ENCODE measurements around the gene STEAP4.
"Not testable (repeated sequence)": the region's sequence is repeated elsewhere in the genome, so short reads cannot be mapped to it uniquely, and the experiment has no call there.

The STEAP4 gene

DNA sequence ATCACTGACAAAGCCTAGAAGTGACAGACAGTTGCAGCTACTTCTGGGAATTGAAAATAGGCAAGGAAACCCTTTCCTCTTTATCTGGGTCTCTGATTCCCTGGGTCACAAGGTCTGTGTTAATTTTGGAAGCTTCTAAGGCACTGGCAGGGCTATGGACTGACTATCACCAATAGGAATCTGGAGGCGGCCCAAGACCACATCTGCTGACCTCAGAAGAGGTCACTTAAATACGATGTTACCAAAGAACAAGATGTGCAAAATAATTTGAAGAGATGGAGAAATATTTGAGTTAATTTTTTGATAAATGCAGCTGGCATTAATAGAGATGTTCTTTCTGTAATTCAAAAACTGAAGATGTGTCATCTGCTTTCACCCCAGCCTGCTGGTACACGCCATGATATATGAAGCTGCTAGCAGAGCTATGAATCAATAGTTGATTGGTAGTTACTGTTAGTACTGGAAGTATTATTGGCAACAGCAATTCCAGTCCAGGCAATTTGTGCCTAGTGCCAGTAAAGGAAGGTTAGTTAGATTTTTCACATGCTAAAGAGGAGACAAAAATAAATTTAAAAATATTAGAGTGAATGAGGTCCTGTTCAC lies 5.5 kb upstream of the STEAP4 start:
- DNase-seq = no peak

DNA sequence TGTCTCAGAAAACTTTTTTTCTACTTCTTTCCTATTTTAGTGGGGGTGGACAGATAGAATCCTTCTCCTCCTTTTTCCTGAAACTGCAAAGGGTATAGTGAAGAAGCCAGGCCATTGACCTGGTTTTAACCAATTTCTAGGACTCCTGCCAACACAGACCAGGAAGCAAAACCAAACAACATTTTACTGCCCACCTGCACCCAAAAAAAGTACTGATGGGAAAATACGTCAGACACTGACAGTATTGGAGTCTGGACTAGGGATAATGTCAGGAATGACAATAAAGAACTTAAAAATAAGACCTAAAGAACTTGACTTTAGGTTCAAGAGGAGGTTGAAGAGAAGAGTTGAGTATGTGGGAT lies 5.0 kb upstream of the STEAP4 start:
- no peak for DNase-seq

DNA sequence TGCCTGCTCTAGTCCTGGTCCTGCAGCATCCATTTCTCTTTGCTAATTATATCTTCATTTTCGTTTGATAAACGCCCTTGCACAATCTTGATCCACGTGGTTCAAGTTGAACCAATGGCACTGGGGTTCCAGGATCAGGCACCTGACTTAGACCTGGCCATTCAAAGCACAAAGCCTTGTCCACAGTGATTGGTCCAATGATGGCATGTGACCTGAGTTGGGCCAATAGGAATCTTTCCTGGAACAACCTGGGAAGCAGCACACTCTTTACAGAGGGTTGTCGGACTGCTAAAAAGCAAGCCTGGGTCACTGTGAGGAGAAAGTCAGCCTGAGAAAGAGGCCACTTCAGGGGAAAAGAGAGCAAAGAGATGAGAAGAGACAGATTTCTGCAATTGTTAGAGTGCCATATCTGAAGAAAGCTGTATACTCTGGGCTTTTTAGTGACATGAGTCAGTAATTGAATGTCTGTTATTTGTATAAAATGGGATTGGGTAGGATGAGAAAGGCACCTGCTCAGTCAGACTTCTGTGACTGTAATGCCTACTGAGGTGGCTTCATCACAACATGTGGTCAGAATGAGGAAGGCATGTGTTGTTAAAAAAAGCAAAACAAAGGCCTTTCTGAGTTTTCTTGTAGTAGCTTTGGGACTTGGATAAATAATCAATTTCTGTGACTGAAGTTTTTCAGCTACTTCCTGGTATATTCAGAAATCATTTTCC lies 4.4 kb upstream of the STEAP4 start:
- no peak for DNase-seq

DNA sequence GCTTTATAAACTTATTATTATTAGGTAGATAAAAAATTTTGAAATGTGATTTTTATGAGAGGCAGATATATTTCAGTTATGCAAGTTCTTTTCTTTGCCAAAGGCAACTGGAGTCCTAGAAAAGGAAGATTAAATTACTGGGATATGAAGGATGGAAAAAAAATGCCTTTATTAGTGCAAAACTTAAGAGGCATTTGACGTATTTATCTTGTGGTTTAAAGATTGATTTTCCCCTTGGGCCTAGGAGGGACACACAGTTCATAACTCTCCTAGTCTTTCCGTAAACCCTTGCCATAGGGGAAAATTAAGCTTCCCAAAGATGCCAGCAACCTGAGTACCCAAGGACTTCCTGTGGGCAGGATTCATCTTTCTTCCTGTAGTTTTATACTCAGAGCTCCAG lies 3.1 kb upstream of the STEAP4 start:
- no peak for DNase-seq

DNA sequence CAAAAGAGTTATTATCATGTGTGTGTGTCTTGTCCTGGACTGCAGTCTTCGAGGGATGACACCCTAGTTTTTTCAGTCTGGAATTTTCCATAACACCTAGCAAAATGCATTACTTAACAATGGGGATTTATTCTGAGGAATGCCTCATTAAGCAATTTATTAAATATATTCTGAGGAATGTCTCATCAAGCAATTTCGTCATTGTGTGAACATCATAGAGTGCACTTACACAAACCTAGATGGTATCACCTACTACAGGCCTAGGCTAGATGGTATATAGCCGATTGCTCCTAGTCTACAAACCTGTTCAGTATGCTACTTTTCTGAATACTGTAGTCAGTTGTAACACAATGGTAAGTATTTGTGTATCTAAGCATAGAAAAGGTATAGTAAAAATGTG lies 1.1 kb upstream of the STEAP4 start:
- no peak for DNase-seq

DNA sequence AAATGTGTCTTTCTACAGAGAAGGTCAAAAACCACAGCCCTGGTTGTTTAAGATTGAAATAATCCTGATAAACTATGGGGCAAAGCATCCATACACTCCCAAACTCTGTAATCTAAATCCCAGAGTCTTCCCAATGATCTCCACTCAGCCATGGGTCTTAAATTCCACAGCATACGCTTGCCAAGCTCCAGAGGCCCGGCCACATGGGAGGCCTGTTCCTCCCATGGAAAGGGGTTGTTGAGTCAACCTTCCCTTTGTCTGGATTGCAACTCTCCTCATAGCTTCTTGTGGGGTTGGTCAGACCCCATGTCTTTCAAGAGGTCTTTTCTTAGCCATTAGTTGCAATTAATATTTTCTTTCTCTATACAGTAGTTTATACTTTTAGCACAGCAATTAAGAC lies 718 bp upstream of the STEAP4 start:
- no peak for DNase-seq

DNA sequence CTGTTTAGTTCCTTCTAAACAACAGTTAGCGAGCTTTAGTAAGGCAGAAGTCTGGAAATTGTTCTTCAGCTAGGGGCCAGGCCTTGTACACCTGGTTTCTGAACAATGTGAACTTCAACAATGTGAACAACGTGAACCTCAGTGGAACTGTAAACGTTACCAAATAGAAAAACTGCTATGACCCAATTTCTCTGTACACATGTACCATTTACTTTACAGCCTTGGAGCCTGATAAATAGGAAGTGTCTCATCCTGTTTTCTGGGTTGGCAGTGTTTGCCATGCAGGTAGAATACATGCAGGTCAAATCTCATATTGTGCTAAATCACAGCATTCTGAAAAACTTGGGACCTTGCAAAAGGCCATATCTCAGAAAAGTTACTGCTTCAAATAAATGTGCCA lies 1.6 kb downstream of the STEAP4 start:
- no peak for DNase-seq

DNA sequence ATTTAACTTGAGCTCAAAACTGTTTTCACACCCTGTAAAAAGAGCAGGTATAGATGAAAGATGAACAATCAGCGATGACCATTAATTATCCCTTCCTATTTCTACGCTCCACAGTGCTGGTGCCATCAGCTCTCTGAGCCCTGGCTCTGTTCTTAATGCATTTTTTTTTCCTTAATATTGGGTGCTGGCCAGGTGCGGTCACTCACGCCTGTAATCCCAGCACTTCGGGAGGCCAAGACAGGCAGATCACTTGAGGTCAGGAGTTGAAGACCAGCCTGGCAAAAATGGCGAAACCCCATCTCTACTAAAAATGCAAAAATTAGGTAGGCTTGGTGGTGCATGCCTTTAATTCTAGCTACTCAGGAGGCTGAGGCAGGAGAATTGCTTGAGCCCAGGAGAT lies 4.2 kb downstream of the STEAP4 start:
- DNase-seq = no peak

DNA sequence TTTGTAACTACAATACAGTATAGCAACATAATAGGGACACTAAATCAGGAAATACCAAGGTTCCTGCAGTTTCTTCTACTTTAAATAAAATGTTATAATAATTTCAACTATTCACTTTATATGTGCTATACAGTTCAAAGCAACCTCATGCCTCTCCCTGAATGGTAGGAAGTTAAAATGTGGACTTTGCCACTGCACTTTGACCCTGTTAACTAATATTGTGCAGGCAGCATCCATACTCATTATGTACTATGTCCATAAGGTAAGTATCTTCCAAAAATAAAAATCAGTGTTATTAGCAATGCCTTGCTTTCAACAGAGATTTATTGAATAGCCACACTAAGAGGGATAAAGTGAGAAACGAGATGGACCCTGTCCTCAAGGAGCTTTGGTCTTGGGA lies 4.8 kb downstream of the STEAP4 start:
- DNase-seq = no peak

DNA sequence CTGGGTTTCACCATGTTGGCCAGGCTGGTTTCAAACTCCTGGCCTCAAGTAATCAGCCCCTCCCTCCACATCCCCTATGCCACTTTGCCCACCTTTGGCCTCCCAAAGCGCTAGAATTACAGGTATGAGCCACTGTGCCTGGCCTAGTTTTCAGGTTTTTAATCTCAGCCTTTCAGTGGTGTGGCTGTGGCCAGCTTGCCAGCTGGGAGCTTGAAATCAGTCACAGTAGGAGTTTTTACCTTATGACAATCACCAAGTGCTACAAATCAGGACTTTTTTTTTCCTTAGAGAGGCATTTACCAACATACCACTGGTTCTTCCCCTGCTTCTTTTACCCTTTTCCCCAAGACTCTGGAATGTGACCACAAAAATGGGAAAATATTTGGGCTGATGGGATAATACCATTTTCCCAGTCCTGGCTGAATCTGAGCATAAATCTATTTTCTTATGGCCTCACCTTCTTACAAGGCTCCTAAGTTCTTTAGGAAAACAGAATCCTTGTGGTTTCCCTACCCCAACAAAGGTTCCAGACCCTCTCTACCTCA lies 6.2 kb downstream of the STEAP4 start:
- DNase-seq = no peak

DNA sequence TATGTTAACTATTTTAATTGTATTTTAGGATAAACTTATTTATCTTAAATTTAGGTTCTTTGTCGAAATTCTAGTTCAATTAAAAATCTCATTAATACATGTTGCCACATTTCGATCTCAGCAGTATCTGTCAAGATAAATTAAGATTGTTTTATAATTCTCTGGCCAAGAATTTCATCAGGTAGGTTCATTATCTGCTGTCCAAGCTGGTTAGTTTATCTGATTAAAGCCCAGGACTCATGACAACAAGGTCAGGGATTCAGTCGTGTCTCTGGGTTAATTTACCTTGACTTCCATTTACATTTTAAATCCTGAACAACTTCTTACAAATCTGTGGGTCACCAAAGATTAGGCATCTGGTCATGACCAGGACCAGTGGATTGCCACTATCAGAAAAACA lies 7.6 kb downstream of the STEAP4 start:
- no peak for DNase-seq

DNA sequence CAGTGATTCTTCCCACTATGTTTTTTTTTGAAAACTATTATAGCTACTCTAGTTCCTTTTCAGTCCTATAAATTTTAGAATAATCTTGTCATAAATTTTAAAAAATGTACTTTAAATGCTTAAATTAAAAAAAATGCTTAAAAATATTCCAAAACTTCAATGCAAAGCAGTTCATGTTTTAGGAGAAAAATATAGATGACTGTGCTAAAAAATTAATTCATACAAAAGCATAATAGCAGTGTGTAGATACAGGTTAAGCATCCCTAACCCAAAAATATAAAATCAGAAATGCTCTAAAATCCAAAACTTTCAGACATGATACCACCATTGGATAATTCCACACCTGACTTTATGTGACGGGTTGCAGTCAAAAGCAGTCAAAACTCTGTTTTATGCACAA lies 12.8 kb downstream of the STEAP4 start:
- DNase-seq = no peak

DNA sequence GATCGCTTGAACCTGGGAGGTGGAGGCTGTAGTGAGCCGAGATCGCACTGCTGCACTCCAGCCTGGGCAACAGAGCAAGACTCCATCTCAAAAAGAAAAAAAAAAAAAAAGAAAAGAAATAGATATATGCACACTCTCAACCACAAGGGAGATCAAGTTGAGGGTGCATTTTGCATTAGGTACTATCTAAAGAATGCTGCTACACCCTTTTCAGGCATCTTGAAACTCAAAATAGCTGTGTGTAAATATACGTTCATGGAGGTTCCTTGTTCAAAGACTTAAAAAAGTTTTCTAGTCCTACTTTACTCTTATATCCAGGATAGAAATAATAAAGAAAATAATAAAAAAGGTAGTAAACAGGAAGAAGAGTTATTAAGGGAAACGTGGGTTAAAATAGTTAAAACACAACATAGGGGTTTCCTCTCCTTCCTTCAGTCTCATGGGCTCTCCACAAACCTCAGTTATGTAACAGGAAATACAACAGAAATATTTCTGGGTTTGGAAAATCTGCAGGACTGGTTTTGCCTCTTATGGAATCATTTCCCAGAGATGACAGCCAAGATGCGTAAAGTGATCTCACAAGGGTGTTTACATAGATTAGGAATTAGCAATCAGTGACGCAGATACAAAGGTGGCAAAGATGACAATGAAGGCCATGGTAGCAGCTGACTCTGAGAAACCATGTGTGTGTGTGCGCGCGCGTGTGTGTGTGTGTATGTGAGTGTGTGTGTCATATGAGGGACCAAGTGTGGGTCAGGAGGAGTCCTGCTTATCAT lies 15.1 kb downstream of the STEAP4 start:
- DNase-seq = no peak

DNA sequence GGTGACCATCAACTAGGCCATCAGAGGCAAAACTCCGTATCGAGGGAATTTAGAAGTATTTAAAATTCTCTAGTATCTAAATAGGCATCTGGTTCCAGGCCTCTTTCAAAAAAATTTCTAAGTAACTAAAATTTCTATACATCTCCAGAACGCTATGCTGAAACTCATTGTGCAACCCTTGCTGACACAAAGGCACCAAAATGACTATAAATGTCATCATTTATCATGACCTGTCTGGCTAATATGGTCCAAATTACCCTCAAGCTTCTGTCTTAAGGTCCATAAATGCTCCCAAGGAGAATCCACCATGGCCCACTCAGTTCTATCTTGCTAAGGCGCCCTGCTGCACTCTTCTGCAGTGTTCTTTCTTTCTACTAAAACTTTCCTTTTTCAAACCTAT lies 16.2 kb downstream of the STEAP4 start:
- no peak for DNase-seq

DNA sequence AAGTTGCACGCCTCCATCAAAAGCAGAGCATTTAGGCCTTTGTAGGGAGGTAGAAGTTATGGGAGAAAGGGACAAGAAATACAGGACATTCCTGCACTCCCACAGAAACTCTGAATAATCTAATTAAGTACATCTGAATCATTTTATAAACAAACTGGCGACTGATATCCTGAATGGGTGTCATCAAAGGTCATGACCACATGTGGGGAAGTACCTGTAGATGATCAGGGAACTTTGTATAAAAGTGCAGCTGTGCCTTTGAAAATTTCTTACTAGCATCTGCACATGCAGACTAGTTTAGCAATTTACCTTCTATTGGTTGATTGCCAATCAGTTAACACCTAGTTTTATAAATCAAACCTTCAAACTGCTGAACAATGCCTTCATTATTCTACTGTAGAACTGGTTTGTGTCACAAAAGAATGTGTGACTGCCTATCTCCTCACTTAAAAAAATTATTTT lies 17.1 kb downstream of the STEAP4 start:
- no peak for DNase-seq

DNA sequence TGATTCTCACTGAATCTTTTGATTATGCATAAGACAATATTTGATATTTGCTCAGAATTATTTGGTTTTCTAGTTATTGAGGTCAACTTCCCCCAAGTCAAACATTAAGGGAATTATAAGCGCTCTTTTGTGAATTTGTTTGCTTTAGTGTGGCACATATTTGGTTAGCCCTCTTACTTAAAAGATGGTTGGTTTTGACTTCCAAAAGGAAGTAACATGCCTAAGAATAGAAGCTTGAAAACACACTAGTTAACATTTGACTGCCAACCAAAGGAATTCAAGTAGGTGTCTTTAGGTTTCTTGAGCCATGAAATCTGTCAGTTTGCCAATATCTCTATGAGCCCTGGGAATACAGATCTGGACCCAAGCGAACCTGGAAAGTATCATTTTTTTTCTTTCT lies 24.9 kb downstream of the STEAP4 start:
- no peak for DNase-seq

DNA sequence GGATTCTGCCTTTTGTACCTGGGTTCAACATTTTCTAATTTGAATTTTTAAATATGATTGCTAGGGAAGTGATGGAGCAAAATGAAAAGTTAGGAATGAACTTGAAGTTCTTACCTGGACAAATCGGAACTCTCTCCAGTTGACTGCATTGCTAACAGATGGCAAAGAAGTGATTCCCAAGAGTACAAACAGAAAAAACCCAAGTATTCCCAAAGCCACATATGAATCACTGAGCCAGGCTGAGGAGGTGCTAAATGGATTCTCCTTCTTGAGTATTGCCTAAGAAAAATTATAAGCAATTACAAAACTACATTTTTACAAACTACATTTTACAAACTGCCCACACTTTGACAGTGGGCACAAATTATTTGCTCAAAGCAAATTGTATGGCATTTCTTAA lies 25.9 kb downstream of the STEAP4 start:
- DNase-seq = no peak

DNA sequence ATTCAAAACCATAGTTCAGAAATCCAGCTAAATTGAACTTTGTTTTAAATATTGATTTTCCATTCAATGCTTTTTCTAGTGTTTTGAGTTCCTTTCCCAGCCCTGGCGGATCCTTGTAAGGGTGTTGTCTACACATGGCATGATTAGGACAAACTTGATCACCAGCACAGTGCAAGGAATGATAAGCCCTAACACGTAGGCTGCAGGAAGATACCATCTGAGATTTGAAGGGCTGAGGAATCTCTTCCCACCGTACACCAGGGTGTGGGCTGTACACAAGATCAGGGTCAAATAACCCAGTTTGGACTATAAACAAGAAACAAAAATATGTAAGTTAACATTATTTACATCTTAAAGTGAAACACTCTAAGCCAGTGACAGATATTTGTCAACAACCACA lies 27.4 kb downstream of the STEAP4 start:
- DNase-seq = no peak

DNA sequence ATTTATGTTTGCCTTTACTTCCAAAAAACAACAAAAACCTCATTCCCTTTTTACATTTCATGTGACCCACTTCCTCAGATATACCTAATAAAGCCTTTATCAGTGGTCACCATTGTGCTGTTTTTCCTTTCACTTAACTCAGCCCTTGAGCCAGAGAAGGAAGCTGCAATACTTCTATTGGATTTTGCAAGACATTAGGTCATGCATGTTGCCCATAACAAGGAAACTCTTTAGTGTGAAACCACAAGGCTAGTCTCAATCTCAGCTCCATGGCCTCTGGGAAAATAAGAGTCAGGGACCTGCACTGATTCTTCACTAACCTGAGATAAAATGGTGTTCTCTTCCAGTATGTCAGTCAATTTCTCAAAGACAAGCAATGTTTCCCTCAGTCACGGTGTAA lies 27.8 kb downstream of the STEAP4 start:
- peak in 1 of 2 donors; percentile 12 for DNase-seq

DNA sequence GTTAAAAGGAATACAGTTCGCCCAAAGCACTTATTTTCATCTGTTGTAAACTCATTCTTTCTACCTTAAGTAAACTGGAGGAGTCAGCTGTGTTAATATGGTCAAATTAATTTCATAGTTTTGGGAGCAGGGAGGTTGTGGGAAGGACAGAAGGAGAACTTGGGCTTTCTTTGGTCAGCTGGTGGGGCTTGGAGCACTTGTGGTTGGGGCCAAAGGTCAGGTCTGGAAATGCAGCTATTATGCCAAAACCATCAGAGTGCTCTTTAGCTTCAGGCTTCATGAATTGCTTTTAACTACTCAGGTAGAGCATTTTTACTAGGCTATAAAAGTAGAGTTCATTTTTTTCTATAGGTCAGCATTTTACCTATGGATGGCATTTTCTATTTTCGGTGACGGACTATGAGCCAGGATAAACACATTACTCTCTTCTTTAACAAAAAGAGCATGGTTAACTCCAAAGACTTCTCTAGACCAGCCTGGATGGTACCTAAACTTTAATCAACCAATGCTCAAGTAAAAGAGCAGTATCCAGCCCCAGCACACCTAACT lies 30.0 kb downstream of the STEAP4 start:
- no peak for DNase-seq

DNA sequence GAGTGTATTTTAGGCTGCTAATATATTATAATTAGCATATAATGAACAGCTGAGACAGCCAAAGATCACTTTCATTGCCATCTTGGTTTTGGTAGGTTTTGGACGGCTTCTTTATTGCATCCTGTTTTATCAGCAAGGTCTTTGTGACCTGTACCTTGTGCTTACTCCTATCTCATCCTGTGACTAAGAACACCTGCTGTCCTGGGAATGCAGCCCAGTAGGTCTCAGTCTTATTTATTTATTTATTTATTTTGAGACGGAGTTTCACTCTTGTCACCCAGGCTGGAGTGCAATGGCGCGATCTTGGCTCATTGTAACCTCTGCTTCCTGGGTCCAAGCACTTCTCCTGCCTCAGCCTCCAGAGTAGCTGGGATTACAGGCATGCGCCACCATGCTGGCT lies 31.8 kb downstream of the STEAP4 start:
- DNase-seq = not testable (repeated sequence)

DNA sequence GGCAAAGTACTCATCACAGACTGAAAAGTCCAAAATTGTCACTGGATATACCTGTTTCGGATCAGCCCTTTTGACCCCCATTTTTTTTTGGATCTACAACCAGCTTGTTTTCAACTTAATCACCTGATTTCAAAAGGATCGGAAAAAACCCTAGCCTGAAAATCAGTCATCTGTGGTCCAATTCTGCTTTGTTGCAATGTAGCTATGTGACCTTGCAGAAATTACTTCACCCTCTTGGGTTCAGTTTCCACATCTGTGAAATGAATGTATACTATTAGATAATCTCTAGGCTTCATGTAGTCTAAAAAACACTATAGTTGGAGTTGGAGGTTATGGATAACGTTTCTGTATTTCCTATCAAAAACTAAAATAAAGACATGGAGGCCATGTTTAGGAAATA lies 37.1 kb downstream of the STEAP4 start:
- DNase-seq = no peak

DNA sequence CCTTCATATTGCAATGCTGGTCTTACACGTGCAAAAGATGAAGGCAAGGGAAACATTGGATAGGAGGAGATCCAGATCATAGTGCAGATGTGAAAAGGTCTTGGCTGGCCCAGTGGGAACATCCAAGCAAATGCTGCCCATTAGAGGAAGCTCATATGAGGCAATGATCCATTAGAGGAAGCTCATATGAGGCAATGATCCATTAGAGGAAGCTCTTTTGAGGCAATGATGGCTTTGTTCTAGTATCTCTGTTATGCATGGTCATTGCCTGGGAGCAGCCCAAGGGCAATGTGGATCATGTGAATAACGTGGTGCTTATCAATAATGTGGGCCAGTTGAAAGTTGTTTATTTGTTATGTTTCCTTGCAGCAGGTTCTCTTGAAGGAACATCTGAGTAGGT lies 37.8 kb downstream of the STEAP4 start:
- DNase-seq = peak in 1 of 2 donors; percentile 20

DNA sequence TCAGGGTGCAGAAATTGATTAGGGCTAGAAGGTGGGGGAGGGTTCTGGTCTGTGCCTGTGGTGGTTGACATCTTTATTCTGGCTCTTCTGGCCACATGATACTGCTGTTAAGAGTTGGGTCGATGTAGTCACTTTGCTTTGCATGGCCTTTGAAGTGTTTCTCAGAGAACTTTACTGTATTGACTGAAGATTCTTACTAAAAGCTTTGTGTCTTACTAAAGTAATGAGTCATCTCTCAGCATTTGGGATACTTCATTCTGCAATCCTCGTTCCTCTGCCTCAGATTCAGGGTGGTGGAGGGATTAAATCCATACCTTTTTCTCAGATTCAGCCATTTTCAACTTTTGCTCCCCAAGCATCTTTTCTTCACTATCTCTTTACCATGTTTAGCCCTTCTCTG lies 38.6 kb downstream of the STEAP4 start:
- no peak for DNase-seq
